ENCODE measurements around the gene ACOT6.
A peak's percentile ranks its signal among the peaks of the same experiment; 100 is the strongest.

Gene ACOT6

DNA sequence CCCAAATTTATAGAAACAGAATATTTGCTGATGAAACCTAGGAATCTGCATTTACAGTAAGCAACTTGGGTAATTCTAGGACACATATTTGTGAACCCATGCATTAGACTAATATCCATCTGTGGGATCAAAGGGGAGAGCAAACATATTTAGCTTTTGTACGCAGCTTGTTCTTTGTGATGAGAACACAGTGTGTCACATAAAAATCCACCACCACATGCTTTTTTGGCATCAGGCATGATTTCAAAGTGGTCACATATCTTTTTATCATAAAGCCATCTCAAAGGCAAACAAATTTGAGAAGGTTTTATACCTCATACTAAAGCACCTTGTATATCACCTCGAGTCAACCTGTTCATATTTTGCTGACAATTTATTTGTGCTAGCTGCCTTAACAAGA, 48.2 kb downstream of the ACOT6 start:
- no peak for DNase-seq (ENCODE audit: extremely low read depth, low read depth)
- H3K4me3 ChIP-seq (replicated peaks; ENCODE audit: low read depth, low read length) = no peak overlapping the region
- no peak for TF ChIP-seq CTCF (IDR thresholded peaks at IDR 0.05; ENCODE audit: low read depth, low read length, missing control alignments)

DNA sequence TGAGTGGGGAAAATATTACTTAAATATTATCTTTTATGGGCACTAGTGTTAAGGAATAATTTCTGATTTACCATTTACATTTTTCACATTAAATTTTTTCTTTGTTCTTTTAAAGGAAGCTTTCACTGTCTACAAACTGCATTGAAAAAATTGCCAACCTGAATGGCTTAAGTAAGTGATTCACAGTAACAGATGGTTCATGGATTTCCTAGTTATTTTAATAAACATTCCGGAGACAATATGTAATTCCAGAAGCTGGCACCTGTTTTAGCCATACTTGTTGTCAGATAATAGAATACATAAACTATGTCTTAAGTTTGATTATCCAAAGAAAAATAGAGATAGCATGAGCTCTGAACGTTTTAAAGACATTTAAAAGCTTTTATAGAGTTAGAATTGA, 49.6 kb downstream of the ACOT6 start:
- no peak for DNase-seq (ENCODE audit: extremely low read depth, low read depth)
- no peak overlapping the region for H3K4me3 ChIP-seq (replicated peaks; ENCODE audit: low read depth, low read length)
- no peak for TF ChIP-seq CTCF (IDR thresholded peaks at IDR 0.05; ENCODE audit: low read depth, low read length, missing control alignments)

GRCh38 chr14:73662487-73662943, 50.2 kb downstream of the ACOT6 start:
- peak; percentile 59 for TF ChIP-seq CTCF (IDR thresholded peaks at IDR 0.05; ENCODE audit: low read depth, low read length, missing control alignments)
- no peak overlapping the region for H3K4me3 ChIP-seq (replicated peaks; ENCODE audit: low read depth, low read length)
- DNase-seq (ENCODE audit: extremely low read depth, low read depth) = peak; percentile 95

GRCh38 chr14:73663548-73664212, 51.4 kb downstream of the ACOT6 start:
- H3K4me3 ChIP-seq (replicated peaks; ENCODE audit: low read depth, low read length) = no peak overlapping the region
- no peak for TF ChIP-seq CTCF (IDR thresholded peaks at IDR 0.05; ENCODE audit: low read depth, low read length, missing control alignments)
- DNase-seq (ENCODE audit: extremely low read depth, low read depth) = no peak

DNA sequence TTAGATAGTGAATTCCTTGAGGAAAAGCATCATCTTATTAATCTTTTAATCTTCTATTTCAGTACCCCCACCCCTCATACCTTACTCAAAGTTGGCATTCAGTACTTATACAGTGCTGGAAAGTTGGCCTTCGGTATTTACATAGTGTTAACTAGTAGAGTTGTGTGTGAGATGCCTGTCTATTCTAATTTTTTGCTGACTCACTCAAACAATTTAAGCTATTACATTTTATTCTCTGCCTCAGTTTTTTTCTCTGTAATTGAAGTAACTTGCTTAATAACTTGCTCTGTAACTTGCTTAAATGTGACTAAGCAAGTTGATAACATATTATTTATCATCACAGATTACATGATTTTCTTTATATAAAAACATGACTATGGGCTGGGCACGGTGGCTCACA, 52.8 kb downstream of the ACOT6 start:
- TF ChIP-seq CTCF (IDR thresholded peaks at IDR 0.05; ENCODE audit: low read depth, low read length, missing control alignments) = no peak
- no peak overlapping the region for H3K4me3 ChIP-seq (replicated peaks; ENCODE audit: low read depth, low read length)
- DNase-seq (ENCODE audit: extremely low read depth, low read depth) = no peak

- no peak for TF ChIP-seq CTCF (IDR thresholded peaks at IDR 0.05; ENCODE audit: low read depth, low read length, missing control alignments)
- no peak overlapping the region for H3K4me3 ChIP-seq (replicated peaks; ENCODE audit: low read depth, low read length)
- no peak for DNase-seq (ENCODE audit: extremely low read depth, low read depth)
Measured at GRCh38 chr14:73666583-73666982, 54.3 kb downstream of the ACOT6 start.

- no peak for DNase-seq (ENCODE audit: extremely low read depth, low read depth)
- TF ChIP-seq CTCF (IDR thresholded peaks at IDR 0.05; ENCODE audit: low read depth, low read length, missing control alignments) = no peak
- no peak overlapping the region for H3K4me3 ChIP-seq (replicated peaks; ENCODE audit: low read depth, low read length)
Measured at GRCh38 chr14:73667854-73668253, 55.5 kb downstream of the ACOT6 start.
